RPMI8226 (cell line): Measurements from ENCODE around the gene CCDC13.

Source experiments
- DNase-seq: peaks from one replicate; pipeline ENCODE4 v3.0.0-alpha.2; 2015

Gene CCDC13

DNA sequence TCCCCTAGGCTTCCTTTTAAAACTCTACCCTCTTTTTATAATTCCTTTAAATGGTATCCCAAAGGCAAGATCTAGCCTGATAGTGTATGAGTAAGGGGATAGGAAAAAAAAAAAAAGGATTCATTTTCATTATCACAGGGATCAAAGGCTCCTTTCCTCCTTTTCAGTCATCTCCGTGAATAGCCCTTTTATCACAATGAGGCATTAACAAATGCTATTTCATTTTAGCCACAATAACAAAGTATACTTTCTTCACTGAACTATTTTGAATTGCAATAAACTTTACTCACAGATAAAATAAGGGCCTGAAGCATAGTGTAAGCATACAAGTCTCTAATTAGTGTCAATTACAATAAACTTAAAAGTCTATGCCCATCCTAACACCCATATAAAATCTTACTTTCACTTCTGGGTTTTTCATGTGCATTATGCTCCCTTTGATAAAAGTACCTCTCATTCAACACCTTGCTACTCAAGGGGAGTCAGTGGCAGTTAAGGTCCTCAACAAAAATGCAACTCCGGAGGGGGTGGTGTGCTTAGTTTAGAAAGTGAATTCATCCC, 22.6 kb upstream of the CCDC13 start:
- no peak for DNase-seq

DNA sequence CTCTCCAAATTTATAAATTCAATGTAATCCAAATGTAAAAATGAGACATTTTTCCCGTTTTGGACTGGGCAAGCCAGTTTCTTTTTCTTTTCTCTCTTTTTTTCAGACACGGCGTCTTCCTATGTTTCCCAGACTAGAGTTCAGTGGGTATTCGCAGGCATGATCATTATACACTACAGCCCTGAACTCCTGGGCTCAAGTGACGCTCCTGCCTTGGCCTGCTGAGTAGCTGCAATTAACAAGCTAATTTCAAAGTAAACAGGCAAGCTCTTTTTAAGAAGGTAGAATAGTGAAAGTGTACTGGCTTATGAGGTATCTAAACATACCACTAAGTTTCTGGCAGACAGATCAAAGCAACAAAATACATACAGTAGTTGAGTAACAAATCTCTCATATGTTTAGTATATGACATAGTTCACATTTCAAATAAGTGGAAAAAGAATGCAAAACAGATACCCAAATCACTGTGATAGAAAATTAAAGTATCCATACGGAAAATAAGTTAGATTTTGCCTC, 17.7 kb upstream of the CCDC13 start:
- DNase-seq: no peak

DNA sequence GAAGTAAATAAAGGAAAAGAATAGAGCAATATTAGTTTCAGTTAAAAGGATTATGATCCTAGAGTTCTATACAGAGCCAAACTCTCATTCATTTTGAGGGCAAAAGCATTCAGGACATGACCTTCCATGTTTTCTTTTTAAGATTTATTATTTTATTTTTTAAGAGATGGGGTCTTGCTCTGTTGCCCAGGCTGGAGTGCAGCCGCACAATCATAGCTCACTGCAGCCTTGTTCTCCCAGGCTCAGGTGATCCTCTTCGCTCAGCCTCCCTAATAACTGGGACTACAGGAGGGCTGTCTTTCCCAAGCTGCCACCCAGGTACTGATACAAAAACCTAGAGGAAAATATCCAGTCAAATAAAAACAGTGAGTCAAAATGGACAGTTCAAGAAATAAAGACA, 13.6 kb upstream of the CCDC13 start:
- no peak for DNase-seq

DNA sequence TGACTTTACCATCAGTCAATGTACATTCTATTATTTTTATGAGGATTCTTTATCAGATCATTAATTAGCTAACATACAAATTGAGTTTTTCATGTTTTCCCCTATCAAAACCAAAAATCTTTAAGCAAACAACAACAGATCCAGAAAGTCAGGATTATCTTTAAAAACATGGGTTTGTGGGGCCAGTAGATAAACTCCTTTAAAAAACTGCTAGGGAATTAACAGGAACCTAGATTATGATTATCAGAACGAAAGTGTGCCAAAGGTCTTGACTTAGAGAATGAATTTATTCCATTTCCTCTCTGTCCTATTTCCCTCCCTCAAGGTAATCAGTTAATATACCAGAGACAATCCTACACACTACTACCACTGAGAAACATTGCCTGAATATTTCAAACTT, 13.2 kb upstream of the CCDC13 start:
- no peak for DNase-seq

DNA sequence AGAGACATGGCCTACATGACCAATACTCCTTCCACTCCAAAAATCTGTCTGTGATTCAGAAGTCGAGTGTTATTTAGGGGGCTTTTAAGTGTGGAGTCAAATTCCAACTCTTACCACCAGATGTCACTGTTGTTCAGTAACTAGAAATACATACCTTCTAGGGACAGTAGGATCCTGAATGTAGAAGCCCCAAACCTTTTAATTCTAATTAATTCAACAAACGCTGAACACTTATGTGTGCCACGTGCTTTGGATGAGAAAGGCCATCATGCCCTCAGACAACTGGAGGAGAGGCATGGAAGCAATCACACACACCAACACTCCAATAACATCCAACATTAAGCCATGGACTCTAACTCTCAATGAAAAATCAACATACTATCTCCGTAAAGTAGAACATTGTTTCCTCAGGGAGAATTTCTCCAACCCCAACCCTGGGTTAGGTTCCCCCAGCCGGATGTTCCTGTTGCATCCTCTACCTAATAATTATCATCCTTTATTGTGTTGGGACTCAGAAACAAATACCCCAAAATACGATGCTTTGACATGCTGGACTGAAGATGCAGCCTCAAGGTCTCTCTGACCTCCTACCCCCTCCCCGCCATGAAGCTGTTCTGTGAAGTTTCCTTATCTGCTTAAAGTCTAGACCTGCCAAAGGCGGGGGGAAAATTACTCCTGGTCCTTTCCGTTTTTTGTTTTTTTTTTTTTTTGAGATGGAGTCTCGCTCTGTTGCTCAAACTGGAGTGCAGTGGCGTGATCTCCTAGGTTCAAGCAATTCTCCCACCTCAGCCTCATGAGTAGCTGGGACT, 8.0 kb upstream of the CCDC13 start:
- peak; percentile 68 for DNase-seq

DNA sequence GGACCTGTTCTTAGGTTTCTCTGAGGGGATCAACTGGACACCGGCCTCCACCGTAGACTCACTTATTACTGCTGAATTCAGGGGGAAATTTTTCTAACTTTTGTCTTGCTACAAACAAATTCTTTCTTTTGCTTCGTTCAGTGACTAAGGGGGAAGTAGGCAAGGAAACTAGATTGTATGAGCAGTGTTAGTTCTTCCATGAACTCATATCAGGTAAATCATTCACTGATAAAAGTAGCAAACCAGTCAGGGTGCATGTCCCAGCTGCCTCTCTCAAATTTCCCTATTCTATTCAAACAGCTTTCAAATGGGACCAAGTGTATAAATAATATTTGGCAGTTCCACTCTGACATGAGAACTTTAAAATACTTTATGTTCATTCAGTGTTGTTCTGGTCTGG, 7.3 kb upstream of the CCDC13 start:
- no peak for DNase-seq

DNA sequence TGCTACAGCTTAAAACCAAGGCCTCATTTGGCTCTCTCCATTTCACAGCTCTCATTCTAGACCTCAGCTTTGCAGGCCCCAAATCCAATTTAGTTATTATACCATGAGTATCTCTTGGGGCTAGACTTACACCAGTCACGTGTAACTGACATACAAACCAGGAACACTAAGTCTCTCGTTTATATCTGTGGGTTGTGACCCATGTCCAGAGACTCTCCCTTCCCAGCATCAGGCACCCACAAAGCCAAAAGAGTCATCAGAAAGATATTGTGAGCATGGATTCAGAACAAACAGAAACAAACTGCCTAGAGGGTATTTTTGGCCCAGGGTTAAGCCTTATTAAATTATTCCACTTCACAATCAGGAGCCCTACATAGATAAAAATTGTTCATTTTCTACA, 5.6 kb upstream of the CCDC13 start:
- no peak for DNase-seq

DNA sequence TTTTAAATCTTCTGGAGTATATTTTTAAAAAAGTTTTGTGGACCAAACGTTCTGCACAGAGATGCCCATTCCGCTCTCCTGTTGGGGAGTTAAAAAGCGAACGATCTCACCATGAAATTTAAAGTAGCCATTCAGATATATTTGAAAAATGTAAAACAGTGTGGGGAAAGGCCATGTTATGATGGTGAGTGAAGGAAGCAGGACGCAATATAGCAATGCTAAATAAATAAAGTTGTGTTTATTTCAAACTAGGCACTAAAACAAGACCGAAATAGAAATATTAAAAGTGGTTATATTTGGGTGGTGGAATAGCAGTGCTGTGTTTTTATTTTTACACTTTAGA, 327 bp upstream of the CCDC13 start:
- DNase-seq: no peak

DNA sequence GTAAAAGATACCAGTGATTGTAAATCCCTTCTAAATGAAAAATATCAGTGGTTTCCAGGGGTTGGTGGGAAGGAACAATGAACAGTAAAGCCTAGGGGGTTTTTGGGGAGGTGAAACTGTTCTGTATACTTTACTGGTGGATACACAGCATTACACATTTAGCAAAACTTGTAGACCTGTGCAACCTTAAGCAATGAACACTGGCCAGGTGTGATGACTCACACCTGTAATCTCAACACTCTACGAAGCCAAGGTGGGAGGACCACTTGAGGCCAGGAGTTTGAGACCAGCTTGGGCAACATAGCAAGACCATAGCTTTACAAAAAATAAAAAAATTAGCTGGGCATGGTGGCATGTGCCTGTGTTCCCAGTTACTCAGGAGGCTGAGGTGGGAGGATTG, 1.8 kb downstream of the CCDC13 start:
- DNase-seq: no peak

DNA sequence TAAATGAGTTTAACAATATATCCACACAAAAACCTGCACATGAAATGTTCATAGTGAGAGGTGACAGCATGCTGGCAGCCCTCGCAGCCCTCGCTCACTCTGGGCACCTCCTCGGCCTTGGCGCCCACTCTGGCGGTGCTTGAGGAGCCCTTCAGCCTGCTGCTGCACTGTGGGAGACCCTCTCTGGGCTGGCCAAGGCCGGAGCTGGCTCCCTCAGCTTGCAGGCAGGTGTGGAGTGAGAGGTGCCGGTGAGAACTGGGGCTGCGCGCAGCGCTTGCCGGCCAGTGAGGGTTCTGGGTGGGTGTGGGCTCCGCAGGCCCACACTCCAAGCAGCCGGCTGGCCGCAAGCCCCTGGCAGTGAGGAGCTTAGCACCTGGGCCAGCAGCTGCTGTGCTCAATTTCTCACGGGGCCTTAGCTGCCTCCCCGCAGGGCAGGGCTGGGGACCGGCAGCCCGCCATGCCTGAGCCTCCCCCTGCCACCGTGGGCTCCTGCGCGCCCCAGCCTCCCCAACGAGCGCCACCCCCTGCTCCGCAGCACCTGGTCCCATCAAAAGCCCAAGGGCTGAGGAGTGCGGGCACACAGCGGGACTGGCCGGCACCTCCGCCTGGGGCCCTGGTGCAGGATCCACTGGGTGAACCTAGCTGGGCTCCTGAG, 3.4 kb downstream of the CCDC13 start:
- DNase-seq: no peak

DNA sequence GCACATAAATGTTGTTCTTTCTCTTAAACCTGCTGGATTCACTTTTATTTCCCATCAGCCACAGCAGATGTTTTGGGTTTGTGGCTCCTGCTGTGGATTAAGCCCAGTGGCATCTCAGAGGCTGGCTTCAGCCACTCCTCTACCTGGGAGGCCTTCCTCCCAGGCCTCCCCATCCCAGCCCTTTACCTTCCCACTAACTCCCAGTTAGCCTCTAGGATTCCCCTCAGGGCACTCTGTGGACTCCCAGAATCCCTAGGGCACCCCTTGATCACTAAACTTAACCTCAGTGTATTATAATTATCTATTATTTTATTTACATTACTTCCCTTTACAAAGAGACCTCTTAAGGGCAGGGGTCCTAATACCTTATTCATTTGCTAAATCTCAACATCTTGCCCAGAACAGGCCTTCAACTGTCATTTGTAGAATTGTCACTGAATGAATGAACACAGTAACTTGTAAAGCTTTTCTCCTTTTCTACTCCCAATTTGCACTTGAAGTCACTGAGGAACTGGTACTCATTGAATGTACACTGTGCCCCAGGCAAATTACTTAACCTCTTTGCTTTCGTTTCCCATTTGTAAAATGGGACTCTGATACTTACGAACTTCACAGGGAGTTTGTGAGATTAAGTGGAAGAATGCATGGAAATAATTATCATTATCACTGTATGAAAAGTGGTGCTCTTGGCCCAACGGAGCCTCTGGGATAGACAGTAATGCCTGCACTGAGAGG, 8.3 kb downstream of the CCDC13 start:
- DNase-seq: no peak

DNA sequence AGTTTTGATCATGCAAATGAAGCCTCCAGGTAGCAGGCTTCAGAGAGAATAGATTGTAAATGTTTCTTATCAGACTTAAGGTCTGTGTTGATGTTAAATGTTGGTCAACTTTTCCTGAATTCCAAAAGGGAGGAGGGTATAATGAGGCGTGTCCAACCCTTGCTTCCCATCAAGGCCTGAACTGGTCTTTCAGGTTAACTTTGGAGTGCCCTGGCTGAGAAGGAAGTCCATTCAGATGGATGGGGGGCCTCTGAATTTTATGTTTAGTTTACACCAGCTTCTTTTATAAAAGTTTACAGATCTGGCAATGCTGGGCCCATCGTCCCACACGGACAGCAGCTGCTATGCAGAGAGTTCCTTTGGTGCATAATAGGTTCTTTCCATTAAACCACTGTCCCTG, 8.9 kb downstream of the CCDC13 start:
- no peak for DNase-seq

DNA sequence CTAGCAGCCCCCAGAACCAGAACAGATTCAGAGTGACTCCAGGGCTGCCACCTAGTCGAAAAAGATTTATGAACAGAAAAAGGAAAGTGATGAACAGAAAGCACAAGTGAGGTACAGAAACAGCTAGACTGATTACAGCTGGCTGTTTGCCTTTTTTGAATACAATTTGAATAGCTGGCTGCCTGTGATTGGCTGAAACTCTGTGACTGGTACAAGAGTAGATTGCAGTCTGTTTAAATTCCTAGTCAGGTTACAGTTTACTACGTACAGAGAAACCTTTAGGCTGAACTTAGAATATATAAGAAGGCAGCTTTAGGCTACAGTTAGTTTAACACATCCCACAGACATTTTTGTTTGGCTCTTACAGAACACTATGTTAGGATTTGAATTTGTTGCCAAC, 10.0 kb downstream of the CCDC13 start:
- DNase-seq: no peak

DNA sequence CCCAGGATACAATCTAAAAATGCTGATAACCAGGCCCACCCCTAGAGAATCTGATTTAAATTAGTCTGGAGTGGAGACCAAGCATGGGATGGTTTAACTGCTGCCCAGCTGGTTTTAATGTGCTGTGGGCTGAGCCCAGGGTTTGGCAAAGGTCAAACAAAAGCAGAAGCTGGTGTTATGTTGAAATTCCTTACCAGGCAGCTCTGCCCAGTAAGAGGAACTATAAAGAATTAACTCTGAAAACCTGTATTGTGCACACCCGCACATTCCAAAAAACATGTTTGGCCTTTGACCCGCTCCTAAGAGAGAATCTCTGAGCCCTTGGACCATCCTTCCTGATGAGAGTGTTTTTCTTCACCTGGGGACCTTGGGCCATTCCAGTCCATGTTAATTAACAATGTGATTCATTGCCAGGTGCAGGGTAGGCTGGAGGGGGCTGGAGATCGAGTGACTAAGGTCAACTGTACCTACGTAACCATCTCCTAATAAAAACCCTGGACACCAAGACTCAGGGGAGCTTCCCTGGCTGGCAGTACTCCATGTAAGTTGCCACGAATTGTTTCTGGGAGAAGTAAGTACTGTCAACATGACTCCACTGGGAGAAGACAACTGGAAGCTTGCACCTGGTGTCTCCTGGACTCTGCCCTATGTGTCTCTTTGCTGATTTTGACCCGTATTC, 10.9 kb downstream of the CCDC13 start:
- peak; percentile 32 for DNase-seq

DNA sequence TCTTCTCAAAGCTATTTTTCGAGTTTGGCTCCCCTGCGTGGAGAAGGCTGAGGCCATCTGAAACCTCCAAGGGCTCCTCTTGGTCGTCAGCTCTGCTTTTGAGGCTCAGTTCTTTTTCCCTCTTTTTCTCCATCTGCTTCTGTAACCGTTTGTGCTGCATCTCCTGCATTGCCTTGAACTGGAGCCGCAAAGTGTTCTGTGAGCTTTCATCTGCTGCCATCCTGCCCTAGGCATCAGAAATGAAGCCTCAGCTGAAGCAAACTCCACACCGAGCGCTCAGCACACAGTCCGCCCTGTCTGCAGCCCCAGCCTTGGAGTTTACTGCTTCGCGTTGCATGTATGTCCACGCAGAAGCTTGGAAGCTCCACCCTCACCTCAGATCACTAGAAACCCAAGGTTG, 14.9 kb downstream of the CCDC13 start:
- DNase-seq: no peak

DNA sequence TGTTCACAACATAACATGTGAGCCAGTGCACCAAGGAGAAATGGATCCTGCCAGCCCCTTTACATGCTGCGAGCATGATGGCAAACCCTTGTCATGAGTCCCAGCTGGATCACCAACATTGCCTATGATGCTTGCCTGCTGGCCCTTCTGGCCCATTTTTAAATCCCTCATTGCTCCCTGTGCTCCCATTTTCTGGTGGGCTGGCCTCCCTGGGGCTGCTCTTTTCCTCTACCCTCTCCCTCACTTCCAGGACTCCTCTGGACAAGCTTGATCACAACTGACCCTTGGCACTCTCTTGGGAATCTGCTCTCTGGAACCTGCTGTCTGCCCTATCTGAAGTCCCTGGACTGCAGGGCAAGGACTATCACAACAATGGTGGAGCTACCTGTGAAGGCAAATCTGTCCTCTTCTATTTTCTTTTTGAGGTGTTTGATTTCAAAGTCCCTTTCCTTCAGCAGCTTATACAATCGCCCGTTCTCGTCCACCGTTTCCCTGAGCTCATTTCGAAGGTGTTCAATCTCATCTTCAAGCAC, 16.3 kb downstream of the CCDC13 start:
- no peak for DNase-seq

DNA sequence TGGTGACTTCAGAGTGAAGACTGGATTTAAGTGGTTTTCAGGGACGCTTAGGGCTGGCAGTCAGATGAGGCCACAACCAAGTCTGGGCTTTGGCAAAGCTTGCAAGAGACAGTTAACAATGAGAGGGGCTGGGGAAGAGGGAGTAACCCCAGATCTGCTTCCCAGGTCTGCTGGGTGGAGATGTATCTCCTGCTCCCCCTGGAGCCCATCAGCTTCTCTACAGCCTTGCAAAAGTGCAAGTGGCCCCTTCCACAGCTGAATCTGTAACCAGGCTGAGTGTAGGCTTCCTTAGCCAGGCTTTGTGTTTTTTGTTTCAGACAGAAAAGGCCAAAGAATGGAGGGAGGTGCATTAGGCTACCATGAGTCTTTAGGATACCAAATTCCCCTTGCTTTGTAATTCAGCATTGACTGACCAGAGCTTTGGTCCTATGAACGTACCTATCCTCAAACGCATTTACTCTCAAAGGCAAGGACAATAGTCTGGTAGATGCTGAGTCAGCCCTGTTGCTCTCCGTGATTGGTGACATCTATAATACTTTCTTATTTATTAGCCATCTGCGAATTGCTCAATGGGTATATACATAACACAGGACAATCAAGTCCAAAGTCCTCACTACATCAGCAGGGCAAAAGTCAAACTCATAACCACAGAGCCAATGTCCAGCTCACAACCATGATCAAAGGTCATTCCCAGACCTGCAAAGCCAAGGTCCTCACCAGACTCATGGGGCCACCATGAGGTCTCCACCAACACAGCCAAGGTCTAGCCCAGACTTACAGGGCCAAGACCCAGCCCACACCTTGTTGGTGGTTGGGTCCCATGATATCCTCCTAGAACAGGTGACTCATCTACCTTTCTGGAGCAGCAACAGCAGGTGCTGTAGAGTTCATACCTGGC, 17.1 kb downstream of the CCDC13 start:
- DNase-seq: peak; percentile 46

DNA sequence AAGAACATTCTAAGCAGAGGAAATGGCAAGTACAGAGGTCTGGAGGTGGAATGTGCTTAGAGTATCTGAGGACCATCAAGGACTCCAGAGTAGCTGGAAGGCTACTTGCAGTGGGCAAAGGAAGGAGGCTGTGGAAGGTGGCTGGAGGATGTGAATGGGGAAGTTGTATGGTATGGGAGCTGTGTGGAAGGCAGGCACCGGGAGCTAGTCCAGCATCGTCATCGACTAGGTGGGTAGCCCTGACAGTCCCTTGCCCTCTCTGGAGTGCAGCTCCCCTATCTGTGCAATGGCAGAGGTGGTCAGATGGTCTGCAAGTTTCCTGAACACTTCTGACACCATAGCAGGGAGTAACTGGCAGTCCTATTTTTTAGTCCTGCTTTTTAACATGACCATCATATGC, 19.3 kb downstream of the CCDC13 start:
- no peak for DNase-seq

DNA sequence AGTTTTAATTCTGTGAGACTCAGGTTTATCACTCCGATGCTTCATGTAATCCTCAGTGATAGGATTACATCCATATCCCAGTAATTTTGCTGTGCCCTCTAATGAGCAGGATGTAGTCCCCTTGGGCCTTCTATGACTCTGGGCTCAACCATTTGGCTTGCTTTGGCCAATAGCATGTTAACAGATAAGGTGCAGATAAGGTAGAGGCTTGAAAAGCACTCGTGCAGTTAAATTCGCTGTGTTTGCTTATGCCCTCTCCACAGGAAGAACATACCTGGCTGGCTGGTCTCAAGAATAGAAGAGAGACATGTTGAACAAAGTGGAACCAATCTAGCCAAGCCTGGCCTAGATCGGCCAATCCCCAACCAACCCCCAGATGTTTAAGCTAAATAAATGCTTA, 20.1 kb downstream of the CCDC13 start:
- no peak for DNase-seq

DNA sequence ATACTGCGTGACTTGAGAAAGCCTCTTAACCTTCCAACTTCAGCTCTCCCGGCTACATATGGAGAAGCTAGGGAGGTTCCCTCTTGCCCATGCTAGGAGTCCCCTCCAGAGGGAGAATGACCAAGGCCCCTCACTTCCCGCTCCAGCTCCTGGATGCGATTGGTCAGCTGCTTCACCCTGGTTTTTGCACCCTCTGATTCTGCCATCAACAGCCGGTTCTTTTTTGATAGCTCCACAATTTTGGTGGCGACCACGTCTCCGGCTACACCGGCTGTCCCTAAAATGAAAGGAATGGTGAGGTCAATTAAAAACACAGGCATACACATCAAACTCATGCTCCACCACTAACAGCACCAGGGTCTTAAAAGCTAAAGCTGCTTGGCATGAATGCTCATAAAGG, 20.6 kb downstream of the CCDC13 start:
- no peak for DNase-seq

DNA sequence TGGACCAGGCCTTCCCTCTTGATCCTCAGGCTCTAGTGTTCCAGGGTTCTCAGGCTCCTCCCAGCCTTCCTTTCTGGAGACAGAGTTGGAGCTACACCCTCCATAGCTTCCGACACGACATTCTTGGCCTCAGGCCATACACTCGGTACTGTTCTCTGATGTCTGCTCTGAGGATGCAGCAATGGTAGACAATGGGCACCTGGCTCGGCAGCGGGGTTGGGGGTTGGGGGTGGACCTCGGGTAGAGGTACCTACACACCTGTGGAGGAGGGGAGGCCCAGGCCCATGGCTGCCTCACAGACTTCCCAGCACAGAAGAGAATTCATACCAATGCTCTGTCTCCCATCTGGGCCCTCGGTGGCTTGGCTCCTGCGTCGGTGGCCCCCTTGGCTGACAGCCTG, 21.4 kb downstream of the CCDC13 start:
- no peak for DNase-seq

DNA sequence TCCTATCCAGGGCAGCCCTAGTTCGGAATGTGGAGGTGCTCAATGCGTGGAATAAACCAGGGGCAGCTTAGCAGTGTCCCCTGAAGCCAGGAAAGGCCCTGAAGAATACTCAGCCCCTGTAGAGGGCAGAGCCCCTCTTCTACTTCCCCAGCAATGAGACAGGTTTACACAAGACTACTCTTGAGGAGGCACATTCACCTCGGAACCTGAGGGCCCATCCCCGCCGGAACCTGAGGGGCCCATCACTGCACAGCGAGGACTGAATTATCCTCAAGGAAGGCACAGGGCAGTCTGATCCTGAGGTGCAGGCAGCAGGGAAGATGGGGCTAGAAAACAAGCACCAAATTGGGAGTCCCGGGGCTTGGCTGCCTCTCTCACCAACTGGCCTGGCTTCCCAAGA, 22.2 kb downstream of the CCDC13 start:
- no peak for DNase-seq
